DND-41 (cell line): ENCODE results near the gene DLK2.
"Not testable (repeated sequence)": the region's sequence is repeated elsewhere in the genome, so short reads cannot be mapped to it uniquely, and the experiment has no call there.

Source experiments
- ATAC-seq: fragments of 200-7000 bp; cut with Tn5 transposase; 3 replicates; pipeline ENCODE4 v1.9.1; 2021; ENCODE audit warnings: low read depth; ENCODE audit not compliant: insufficient read depth
- DNase-seq: peaks from one replicate; pipeline ENCODE4 v3.0.0-alpha.2; 2020
- H2AFZ ChIP-seq: 2 replicates; pipeline ENCODE4 v1.6.0; 2012; ENCODE audit warnings: low read depth, low read length
- H3K27ac ChIP-seq: 2 replicates; pipeline ENCODE4 v1.5.1; 2012; ENCODE audit warnings: low read length, inconsistent platforms
- H3K27me3 ChIP-seq: fragments of 200-600 bp; sonication (generic); 2 replicates; pipeline ENCODE4 v1.6.0; 2012; ENCODE audit warnings: low read length, mild to moderate bottlenecking, inconsistent platforms; ENCODE audit not compliant: insufficient read depth, poor library complexity
- H3K36me3 ChIP-seq: 2 replicates; pipeline ENCODE4 v1.5.1; 2012; ENCODE audit warnings: low read length, inconsistent platforms; ENCODE audit not compliant: insufficient read depth
- H3K4me1 ChIP-seq: 2 replicates; pipeline ENCODE4 v1.5.1; 2012; ENCODE audit warnings: mild to moderate bottlenecking, low read length; ENCODE audit not compliant: insufficient read depth
- H3K4me2 ChIP-seq: 2 replicates; pipeline ENCODE4 v1.6.0; 2012; ENCODE audit warnings: mild to moderate bottlenecking, moderate library complexity, low read length, inconsistent platforms; ENCODE audit not compliant: insufficient read depth
- H3K4me3 ChIP-seq, 2 experiments: fragments of 200-600 bp in 1 of 2; shearing (Covaris generic) in 1 of 2; 2 replicates each; pipeline ENCODE4 v1.5.1; 2012 to 2016; ENCODE audit warnings: inconsistent platforms in 2 of 2, low read length in 2 of 2, mild to moderate bottlenecking in 2 of 2, low read depth in 1 of 2, moderate library complexity in 1 of 2
- H3K79me2 ChIP-seq: 2 replicates; pipeline ENCODE4 v1.6.0; 2012; ENCODE audit warnings: low read length, inconsistent platforms; ENCODE audit not compliant: insufficient read depth
- H3K9ac ChIP-seq: 2 replicates; pipeline ENCODE4 v1.6.0; 2012; ENCODE audit warnings: low read depth, mild to moderate bottlenecking, inconsistent platforms, low read length, moderate library complexity
- H3K9me3 ChIP-seq: 2 replicates; pipeline ENCODE4 v1.5.1; 2012; ENCODE audit warnings: low read length, moderate library complexity, mild to moderate bottlenecking, inconsistent platforms; ENCODE audit not compliant: insufficient read depth, severe bottlenecking
- H4K20me1 ChIP-seq: 2 replicates; pipeline ENCODE4 v1.6.0; 2012; ENCODE audit warnings: low read length; ENCODE audit not compliant: insufficient read depth
- EZH2 ChIP-seq: IDR thresholded peaks from 3 replicates; pipeline ENCODE4 v1.6.1; 2012; ENCODE audit warnings: borderline replicate concordance, low read depth, mild to moderate bottlenecking, moderate library complexity, low read length, inconsistent platforms; ENCODE audit not compliant: severe bottlenecking
- TF ChIP-seq, protein P1 (sequence below): IDR thresholded peaks from 2 replicates; pipeline ENCODE4 v1.5.1; 2012; ENCODE audit warnings: borderline replicate concordance, low read length, moderate library complexity, mild to moderate bottlenecking; ENCODE audit not compliant: poor library complexity, severe bottlenecking; ENCODE audit errors: extremely low read depth

The DLK2 gene

DNA sequence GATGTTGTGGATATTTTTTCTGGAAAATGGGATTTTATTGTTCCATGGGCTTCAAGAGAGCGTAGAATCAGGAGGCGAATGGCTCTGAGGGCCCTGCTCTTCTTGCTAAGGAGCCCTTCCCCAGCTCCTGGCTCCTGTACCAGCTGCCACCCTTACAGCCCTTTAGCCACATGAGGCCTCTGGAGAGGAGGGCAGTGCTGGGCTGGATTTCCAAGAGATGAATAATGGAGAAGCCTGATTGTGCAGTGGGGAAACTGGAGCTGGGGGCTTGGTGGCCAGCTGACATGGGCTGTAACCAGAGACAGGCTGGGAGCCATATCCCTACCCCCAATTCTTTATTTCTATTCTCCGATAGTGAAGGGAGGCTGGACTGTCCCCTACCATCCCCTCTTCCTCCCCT lies 45.6 kb upstream of the DLK2 start:
- Histone ChIP-seq H4K20me1 (peaks cover 9% of the 10 kb centered on the region; the same call in 1 of the 2 replicates), H3K9me3 (no peaks in the 10 kb centered on the region), H3K4me2 (no peak overlapping the region), H3K4me3 (no peak overlapping the region), H3K27me3 (no peaks in the 10 kb centered on the region), H3K9ac (no peak overlapping the region), H2AFZ (no peak overlapping the region), H3K4me1 (no peaks in the 10 kb centered on the region), H3K79me2 (no peaks in the 10 kb centered on the region), H3K36me3 (peaks cover 83% of the 10 kb centered on the region), H3K27ac (no peak overlapping the region)
- ATAC-seq (no peak), DNase-seq (no peak)
- TF ChIP-seq, protein P1, sequence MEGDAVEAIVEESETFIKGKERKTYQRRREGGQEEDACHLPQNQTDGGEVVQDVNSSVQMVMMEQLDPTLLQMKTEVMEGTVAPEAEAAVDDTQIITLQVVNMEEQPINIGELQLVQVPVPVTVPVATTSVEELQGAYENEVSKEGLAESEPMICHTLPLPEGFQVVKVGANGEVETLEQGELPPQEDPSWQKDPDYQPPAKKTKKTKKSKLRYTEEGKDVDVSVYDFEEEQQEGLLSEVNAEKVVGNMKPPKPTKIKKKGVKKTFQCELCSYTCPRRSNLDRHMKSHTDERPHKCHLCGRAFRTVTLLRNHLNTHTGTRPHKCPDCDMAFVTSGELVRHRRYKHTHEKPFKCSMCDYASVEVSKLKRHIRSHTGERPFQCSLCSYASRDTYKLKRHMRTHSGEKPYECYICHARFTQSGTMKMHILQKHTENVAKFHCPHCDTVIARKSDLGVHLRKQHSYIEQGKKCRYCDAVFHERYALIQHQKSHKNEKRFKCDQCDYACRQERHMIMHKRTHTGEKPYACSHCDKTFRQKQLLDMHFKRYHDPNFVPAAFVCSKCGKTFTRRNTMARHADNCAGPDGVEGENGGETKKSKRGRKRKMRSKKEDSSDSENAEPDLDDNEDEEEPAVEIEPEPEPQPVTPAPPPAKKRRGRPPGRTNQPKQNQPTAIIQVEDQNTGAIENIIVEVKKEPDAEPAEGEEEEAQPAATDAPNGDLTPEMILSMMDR, result no peak
- TF ChIP-seq EZH2, result no peak

DNA sequence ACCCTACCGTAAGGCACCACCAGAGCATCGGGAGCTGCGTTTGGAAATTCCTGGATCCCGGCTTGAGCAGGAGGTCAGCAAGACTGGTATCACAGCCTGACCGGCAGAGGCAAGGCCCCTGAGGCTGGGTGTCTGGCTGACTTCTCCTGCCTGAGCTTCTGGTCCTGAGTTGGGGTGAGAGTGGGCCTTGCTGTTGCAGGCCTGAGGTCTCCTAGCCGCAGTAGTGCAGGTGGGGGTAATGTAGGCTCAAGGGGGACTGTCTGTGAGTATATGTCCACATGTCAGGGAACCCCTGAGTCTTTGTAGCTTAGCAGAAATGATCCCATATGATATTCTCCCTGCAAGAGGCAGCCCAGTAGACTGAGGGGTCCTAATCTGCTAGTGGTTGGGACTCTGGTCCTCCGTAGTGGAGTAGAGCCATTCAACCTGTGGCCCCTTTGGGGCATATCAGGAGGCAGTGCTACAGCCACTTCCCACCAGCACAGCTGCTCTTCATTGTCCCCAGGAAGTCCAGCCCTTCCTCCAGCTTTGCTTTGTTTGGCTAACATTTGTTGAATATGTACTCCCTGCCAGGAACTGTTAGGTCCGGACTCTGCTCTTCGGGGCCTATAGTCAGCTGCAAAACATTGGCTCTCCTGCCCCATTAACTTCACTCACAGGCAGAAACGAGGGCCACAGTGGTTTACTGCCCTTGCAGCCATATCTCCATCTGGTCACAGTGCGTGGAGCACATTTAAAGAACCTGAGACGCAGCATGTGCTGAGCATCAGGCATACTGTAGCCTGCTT lies 43.9 kb upstream of the DLK2 start:
- no peak overlapping the region for H3K9ac ChIP-seq
- H3K27me3 ChIP-seq, result no peaks in the 10 kb centered on the region
- no peaks in the 10 kb centered on the region for H3K4me1 ChIP-seq
- peaks cover 5% of the 10 kb centered on the region; the same call in 1 of the 2 replicates for H3K79me2 ChIP-seq
- no peak overlapping the region for H3K4me3 ChIP-seq
- no peak overlapping the region for H2AFZ ChIP-seq
- peaks cover 66% of the 10 kb centered on the region for H3K36me3 ChIP-seq
- TF ChIP-seq, protein P1, result no peak
- no peak for TF ChIP-seq EZH2
- peaks cover 17% of the 10 kb centered on the region for H4K20me1 ChIP-seq
- ATAC-seq (no peak), DNase-seq (no peak)
- no peaks in the 10 kb centered on the region for H3K9me3 ChIP-seq
- no peak overlapping the region for H3K27ac ChIP-seq
- no peak overlapping the region for H3K4me2 ChIP-seq

DNA sequence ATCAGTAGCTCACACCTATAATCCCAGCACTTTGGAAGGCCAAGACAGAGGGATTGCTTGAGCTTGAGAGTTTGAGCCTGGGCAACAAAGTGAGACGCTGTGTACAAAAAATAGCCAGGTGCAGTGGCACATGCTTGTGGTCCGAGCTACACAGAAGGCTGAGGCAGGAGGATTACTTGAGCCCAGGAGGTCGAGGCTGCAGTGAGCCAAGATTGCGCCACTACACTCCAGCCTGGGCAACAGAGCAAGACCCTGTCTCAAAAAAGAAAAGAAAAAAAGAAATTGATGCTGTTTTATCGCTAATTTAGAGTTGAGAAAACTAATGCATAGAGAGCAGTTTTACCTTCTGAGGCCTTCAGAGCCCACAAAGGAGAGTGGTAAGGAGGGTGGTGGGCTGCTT lies 42.9 kb upstream of the DLK2 start:
- H3K27ac ChIP-seq, DNase-seq, H3K9me3 ChIP-seq, H3K4me2 ChIP-seq, H3K4me1 ChIP-seq, H3K79me2 ChIP-seq, H2AFZ ChIP-seq, H3K9ac ChIP-seq, ATAC-seq, H3K27me3 ChIP-seq, H3K4me3 ChIP-seq: not testable (repeated sequence)
- peaks cover 21% of the 10 kb centered on the region for H4K20me1 ChIP-seq
- H3K36me3 ChIP-seq, result peaks cover 60% of the 10 kb centered on the region

DNA sequence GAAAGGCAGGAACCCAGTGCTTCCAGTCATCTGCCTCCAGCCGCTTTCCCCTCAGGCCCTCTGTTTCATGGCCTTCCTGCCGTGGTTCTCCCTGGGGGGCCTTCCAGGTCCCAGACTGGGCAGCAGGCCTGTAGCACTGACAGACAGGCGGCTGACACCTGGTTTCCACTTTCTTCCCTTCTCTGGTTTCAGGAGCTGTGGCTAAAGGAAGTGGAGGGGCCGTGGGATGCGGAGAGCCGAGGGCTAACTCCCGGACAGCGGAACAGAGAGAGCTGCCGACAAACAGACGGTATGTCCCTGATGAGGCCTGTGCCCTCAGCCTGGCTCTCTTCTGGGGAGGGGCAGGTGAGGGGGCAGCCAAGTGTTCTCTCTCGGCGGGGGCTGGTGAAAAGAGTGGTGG lies 42.3 kb upstream of the DLK2 start:
- Histone ChIP-seq H2AFZ (no peak overlapping the region), H3K36me3 (peaks cover 54% of the 10 kb centered on the region), H3K9ac (no peak overlapping the region), H3K79me2 (peaks cover 9% of the 10 kb centered on the region; the same call in 1 of the 2 replicates), H3K27me3 (no peaks in the 10 kb centered on the region), H3K4me2 (no peak overlapping the region), H3K27ac (no peak overlapping the region), H3K9me3 (no peaks in the 10 kb centered on the region), H3K4me3 (no peak overlapping the region), H3K4me1 (no peaks in the 10 kb centered on the region), H4K20me1 (peaks cover 21% of the 10 kb centered on the region)
- DNase-seq (no peak), ATAC-seq (no peak)
- no peak for TF ChIP-seq EZH2
- TF ChIP-seq, protein P1, result no peak
